PC-9 (cell line): ENCODE data around the gene DRD2.

Experiments used
- CTCF ChIP-seq: fragments of 200-600 bp; sonication (generic); conservative IDR thresholded peaks from 2 replicates; pipeline ENCODE4 v1.6.1; 2017; ENCODE audit warnings: mixed run types, antibody characterized with exemption, mild to moderate bottlenecking, moderate library complexity
- EZH2 ChIP-seq: fragments of 200-600 bp; sonication (generic); IDR thresholded peaks from 2 replicates; pipeline ENCODE4 v1.8.0; 2017; ENCODE audit warnings: antibody characterized with exemption, low read depth

- TF ChIP-seq CTCF (no peak), EZH2 (no peak)
Observed at GRCh38 chr11:113484223-113484622, 9.0 kb upstream of the DRD2 start.
